NCI-H2081 treated with DMSO at 0.1 percent for 48 hours (cell line): Measurements from ENCODE around the gene TBC1D22A.

ENCODE experiments used
- DNase-seq: peaks from one replicate; lab custom pipeline; 2025; lab: John Stamatoyannopoulos, UW

The TBC1D22A gene

GRCh38 chr22:46762238-46763050, at the start of gene TBC1D22A:
TBC1D22A (plus strand) TSS chr22:46762650; CDS start chr22:46762787, 137 bp downstream.
- peak; percentile 19 for DNase-seq

- no peak for DNase-seq
These were observed 47.9 kb upstream of the TBC1D22A start for GRCh38 chr22:46714550-46714949.

- DNase-seq = no peak
These were observed 42.5 kb upstream of the TBC1D22A start for GRCh38 chr22:46719921-46720320.

GRCh38 chr22:46721501-46722085, 40.9 kb upstream of the TBC1D22A start:
- DNase-seq = no peak

GRCh38 chr22:46723882-46724281, 38.6 kb upstream of the TBC1D22A start:
- no peak for DNase-seq

GRCh38 chr22:46725096-46725495, 37.4 kb upstream of the TBC1D22A start:
- no peak for DNase-seq

GRCh38 chr22:46726066-46726985, 36.1 kb upstream of the TBC1D22A start:
- DNase-seq = peak; percentile 16

- no peak for DNase-seq
These were observed 35.5 kb upstream of the TBC1D22A start for GRCh38 chr22:46726986-46727317.

GRCh38 chr22:46727813-46728364, 34.6 kb upstream of the TBC1D22A start:
- no peak for DNase-seq

- DNase-seq = no peak
These were observed 34.0 kb upstream of the TBC1D22A start for GRCh38 chr22:46728470-46728869.

- DNase-seq = no peak
These were observed 31.7 kb upstream of the TBC1D22A start for GRCh38 chr22:46730568-46731245.

- no peak for DNase-seq
These were observed 31.0 kb upstream of the TBC1D22A start for GRCh38 chr22:46731246-46732040.

GRCh38 chr22:46732041-46732379, 30.4 kb upstream of the TBC1D22A start:
- no peak for DNase-seq

- no peak for DNase-seq
These were observed 29.9 kb upstream of the TBC1D22A start for GRCh38 chr22:46732513-46732912.

- peak; percentile 50 for DNase-seq
These were observed 28.2 kb upstream of the TBC1D22A start for GRCh38 chr22:46734213-46734722.

GRCh38 chr22:46734830-46735453, 27.5 kb upstream of the TBC1D22A start:
- no peak for DNase-seq

GRCh38 chr22:46735747-46736608, 26.5 kb upstream of the TBC1D22A start:
- DNase-seq = no peak

- DNase-seq = no peak
These were observed 25.7 kb upstream of the TBC1D22A start for GRCh38 chr22:46736705-46737104.
